ENCODE results near the gene FHIP2A.

Gene FHIP2A

DNA sequence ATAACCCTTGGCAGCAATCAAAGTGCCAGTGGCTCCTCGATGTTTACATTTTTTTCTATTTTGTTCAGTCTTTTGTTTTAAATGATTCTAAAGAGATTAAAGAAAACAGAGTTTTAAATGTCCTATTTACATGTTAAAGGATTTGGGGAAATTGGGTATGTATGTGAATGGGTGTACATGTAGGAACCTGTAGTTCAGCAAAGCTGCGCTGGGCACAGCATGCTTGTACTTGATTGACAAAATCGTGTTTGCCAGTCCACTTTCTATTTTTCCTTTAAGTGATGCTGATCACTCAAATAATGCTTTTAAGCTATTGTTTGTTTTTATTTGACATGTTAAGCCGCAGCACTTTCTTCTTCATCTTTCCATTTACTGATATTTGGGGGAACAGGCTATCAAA lies 40.9 kb downstream of the FHIP2A start:
- DNase-seq, result no peak

DNA sequence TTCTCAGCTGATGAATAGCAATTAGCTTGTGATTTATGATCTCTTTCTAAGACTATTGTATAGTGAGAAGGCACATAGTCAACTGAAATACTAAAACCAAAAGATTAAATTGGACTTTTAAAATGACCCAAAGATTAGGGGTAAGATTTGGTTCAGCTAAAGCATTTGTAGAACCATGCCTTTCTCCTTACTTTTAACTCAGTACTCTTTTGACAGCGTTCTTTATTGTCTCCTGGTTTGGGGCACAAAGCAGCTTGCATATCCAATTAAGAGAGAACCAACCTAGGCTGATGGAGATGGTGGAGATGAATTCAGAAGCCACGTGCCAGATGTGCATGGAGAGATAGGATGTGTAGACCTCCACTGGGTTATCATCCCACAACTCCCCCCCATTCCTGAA lies 45.8 kb downstream of the FHIP2A start:
- DNase-seq, result no peak

DNA sequence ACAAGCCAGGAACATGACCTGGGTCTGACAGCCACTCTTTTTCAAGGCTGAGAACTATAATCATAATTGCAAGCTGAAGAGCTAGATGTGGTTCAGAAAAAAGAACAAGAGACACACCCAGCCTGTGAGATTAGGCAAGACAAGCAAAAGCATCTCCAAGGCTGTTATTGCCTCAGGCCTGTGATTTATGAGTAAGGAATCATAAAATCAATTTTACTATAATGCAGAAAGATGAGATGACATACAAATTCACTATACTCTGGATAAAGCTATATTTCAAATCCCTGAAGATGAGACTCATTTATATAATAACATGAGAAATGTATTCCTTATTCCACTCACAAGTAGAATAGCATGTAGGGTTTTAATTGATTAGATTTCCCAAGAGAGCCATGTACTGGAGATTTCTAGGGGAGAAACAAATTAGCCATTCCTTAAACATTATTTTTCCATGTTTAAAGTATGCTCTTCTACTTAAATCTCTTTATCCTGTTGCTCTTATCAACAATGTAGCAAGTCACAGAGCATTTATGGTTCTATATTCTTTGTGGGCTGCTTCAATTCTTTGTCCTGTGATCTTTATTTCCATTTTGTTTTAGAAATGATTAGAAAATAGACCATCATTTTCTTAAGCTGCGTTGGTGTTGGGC lies 47.4 kb downstream of the FHIP2A start:
- no peak for DNase-seq

DNA sequence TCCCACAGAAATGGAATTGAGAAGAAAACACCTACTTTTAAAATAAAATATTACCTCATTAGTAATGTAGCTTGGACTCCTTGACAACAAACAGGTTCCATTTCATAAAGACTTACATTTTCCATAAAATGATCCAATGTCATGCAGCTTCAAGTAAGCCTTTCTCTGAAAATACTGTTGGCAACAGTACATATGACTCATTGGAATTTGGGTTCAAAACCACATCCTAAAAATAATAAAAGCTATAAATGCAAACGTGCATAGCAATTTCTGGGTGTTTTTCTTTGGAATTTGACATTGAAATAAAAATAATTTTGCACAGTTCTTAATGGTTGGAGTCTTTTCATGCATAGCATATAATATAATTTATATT lies 47.9 kb downstream of the FHIP2A start:
- DNase-seq, result no peak

DNA sequence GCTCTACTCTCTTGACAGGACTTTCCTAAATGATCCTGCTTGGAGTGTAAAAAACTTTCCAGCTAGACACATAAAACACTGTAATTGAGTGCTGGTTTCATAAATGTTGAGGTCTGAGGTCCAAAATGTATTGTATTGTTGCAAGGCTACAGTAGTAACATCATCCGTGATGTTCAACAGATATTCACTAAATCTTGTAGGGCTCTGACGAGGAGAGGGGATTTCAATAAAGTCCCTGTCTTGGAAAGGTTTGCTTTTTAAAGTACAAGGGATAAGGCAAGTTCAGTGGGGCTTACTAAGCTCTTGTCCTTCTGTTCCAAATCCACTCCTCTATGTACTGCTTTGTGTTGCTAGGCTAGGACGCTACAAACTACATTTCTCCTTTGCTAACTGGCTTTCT lies 48.9 kb downstream of the FHIP2A start:
- DNase-seq, result no peak

DNA sequence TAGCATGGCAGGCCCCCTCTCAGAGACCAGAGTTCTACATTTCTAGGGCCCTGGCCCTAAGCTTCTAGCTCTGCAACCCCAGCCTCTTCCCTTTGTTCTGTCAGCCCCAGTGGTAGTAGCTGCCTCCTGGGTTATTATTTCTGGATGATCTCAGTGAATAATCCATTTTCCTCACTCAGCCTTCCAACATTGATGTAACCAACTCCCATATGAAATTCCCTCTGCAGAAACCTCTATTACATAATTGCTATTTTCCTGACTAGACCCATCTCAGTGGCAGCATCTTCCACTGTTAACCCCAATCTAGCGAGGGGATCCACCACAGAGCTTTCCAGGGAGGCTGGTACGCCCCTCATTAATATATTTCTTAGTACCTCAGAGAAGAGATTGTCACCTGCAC lies 49.8 kb downstream of the FHIP2A start:
- DNase-seq, result no peak
